22Rv1 (cell line): ENCODE measurements around the gene PUS10.

Experiments used
- ZFX ChIP-seq: fragments of 450-650 bp; IDR thresholded peaks from 2 replicates; pipeline ENCODE4 v1.6.1; 2017; ENCODE audit warnings: antibody characterized with exemption, borderline replicate concordance
- TF ChIP-seq, protein P1 (sequence below): fragments of 450-650 bp; IDR thresholded peaks from 2 replicates; pipeline ENCODE4 v1.5.1; 2017; ENCODE audit warnings: mild to moderate bottlenecking

DNA sequence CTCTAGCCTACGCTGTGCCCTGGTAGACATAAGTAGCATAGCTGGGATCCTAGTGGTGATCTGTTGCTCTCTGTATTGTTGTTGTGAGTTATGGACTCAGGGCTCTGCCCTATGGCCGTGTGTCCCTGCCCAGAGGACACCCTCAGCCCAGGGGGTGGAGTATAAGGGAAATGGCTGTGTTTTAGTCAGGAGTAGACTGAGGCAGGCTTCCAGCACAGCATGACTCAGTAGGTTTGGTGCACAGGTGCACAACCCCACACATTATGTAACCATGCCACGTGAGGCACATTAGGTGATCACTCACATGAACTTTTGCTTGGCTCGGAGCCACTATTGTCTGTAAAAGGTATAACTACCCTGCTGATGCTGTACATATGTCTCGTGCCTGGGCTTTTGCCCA, 60.4 kb downstream of the PUS10 start:
- TF ChIP-seq, protein P1, sequence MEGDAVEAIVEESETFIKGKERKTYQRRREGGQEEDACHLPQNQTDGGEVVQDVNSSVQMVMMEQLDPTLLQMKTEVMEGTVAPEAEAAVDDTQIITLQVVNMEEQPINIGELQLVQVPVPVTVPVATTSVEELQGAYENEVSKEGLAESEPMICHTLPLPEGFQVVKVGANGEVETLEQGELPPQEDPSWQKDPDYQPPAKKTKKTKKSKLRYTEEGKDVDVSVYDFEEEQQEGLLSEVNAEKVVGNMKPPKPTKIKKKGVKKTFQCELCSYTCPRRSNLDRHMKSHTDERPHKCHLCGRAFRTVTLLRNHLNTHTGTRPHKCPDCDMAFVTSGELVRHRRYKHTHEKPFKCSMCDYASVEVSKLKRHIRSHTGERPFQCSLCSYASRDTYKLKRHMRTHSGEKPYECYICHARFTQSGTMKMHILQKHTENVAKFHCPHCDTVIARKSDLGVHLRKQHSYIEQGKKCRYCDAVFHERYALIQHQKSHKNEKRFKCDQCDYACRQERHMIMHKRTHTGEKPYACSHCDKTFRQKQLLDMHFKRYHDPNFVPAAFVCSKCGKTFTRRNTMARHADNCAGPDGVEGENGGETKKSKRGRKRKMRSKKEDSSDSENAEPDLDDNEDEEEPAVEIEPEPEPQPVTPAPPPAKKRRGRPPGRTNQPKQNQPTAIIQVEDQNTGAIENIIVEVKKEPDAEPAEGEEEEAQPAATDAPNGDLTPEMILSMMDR, result no peak
- no peak for TF ChIP-seq ZFX
